AG04450 (cell line): ENCODE measurements around the gene NPFFR1. TPM values are rescaled to one million over a fixed set of nuclear protein-coding genes. Genes with fewer than 3 reads are reported as not detected.

Source experiments
- CTCF ChIA-PET: fragments of 300-600, 350-600 bp; formaldehyde crosslinking; extraction: SDS; loops from one replicate; lab custom pipeline; 2022; ENCODE audit warnings: antibody characterized with exemption, inconsistent platforms; lab: Charles Lee
- POLR2A ChIA-PET: fragments of 350-600 bp; formaldehyde crosslinking; extraction: SDS; loops from one replicate; lab custom pipeline; 2021; ENCODE audit warnings: antibody characterized with exemption, inconsistent platforms; lab: Yijun Ruan, JAX
- DNase-seq: peaks from one replicate; pipeline ENCODE4 v3.0.0-alpha.2; 2011; ENCODE audit warnings: low read depth, low spot score
- H3K27ac ChIP-seq: one replicate; pipeline ENCODE4 v1.5.1; 2012; ENCODE audit warnings: low read depth, low read length, control low read depth
- H3K27me3 ChIP-seq: one replicate; pipeline ENCODE4 v1.6.0; 2012; ENCODE audit warnings: low read length; ENCODE audit not compliant: control insufficient read depth, insufficient read depth
- H3K4me3 ChIP-seq: 2 replicates; pipeline ENCODE4 v1.5.1; 2011; ENCODE audit warnings: mild to moderate bottlenecking, low read depth, low read length, control low read depth
- H3K9me3 ChIP-seq: 2 replicates; pipeline ENCODE4 v1.5.1; 2012; ENCODE audit warnings: low read length; ENCODE audit not compliant: control insufficient read depth, insufficient read depth
- CTCF ChIP-seq: IDR thresholded peaks from 2 replicates; pipeline ENCODE4 v1.5.1; 2011; ENCODE audit warnings: low read depth, low read length, control low read depth, inconsistent platforms
- polyA plus RNA-seq: library from polyadenylated mRNA; depleted of rRNA; stranded (reverse); fragments of >200 nt; gene quantifications from 2 replicates; pipeline ENCODE4 v1.2.3, GENCODE V29; 2011

The NPFFR1 gene
- polyA plus RNA-seq, 1 experiment, result 0.01 TPM

- H3K4me3 ChIP-seq, result no peak overlapping the region
- H3K9me3 ChIP-seq, result no peaks in the 10 kb centered on the region
- no peak for DNase-seq
- H3K27ac ChIP-seq, result no peak overlapping the region
- no peaks in the 10 kb centered on the region for H3K27me3 ChIP-seq
- TF ChIP-seq CTCF, result no peak
- CTCF ChIA-PET, result interaction anchor here (1.4 kb wide), 1 partner anchor 93 kb away, joined by 3 read pairs; no protein-coding TSS in a partner anchor
- POLR2A ChIA-PET, result no interaction called here
Measured at GRCh38 chr10:70270952-70271351, 12.9 kb downstream of the NPFFR1 start.

GRCh38 chr10:70269741-70270140 lies 14.1 kb downstream of the NPFFR1 start:
- DNase-seq, result no peak
- Histone ChIP-seq H3K4me3 (no peak overlapping the region), H3K9me3 (no peaks in the 10 kb centered on the region), H3K27me3 (no peaks in the 10 kb centered on the region), H3K27ac (no peak overlapping the region)
- ChIA-PET POLR2A (interaction anchor here (0.6 kb wide), 1 partner anchor 123 kb away, joined by 4 read pairs; the partner anchor contains the start of gene TYSND1), CTCF (interaction anchor here (1.4 kb wide), 1 partner anchor 94 kb away, joined by 3 read pairs; no protein-coding TSS in a partner anchor)
- no peak for TF ChIP-seq CTCF

GRCh38 chr10:70268376-70268775 lies 15.4 kb downstream of the NPFFR1 start:
- Histone ChIP-seq H3K27ac (no peak overlapping the region), H3K4me3 (no peak overlapping the region), H3K9me3 (no peaks in the 10 kb centered on the region), H3K27me3 (no peaks in the 10 kb centered on the region)
- DNase-seq, result no peak
- no peak for TF ChIP-seq CTCF
- POLR2A ChIA-PET, result no interaction called here
- CTCF ChIA-PET, result interaction anchor here (2.4 kb wide), 1 partner anchor 96 kb away, joined by 14 read pairs; no protein-coding TSS in a partner anchor

- peak; percentile 34 for TF ChIP-seq CTCF
- CTCF ChIA-PET, result interaction anchor here (0.6 to 2.4 kb wide), 4 partner anchors 47 to 1865 kb away, joined by 3 to 14 read pairs (median 4); partner anchors contain the start of gene TYSND1
- Histone ChIP-seq H3K27ac (peak overlapping the region; percentile 74), H3K4me3 (no peak overlapping the region), H3K27me3 (no peaks in the 10 kb centered on the region), H3K9me3 (no peaks in the 10 kb centered on the region)
- peak; percentile 95 for DNase-seq
- POLR2A ChIA-PET, result interaction anchor here (0.8 to 1.2 kb wide), 7 partner anchors 9 to 138 kb away, joined by 3 to 5 read pairs (median 4); partner anchors contain the start of gene EIF4EBP2
Measured at GRCh38 chr10:70267161-70267933, 16.5 kb downstream of the NPFFR1 start.

- no peak for DNase-seq
- POLR2A ChIA-PET, result interaction anchor here (0.8 to 1.2 kb wide), 4 partner anchors 8 to 137 kb away, joined by 3 to 5 read pairs (median 4); partner anchors contain the start of gene EIF4EBP2
- CTCF ChIA-PET, result interaction anchor here (1.5 to 2.4 kb wide), 2 partner anchors 98 to 120 kb away, joined by 4 to 14 read pairs; partner anchors contain the start of gene TYSND1
- Histone ChIP-seq H3K27ac (peak overlapping the region; percentile 74), H3K9me3 (no peaks in the 10 kb centered on the region), H3K27me3 (no peaks in the 10 kb centered on the region), H3K4me3 (no peak overlapping the region)
- no peak for TF ChIP-seq CTCF
Measured at GRCh38 chr10:70266701-70267100, 17.1 kb downstream of the NPFFR1 start.
